ENCODE data around the gene LPAR2. TPM values are rescaled to one million over a fixed set of nuclear protein-coding genes. Genes with fewer than 3 reads are reported as not detected.

The LPAR2 gene
- total RNA-seq, 4 donors from 2014 or later, result 0.78 to 3.5 (median 2.3) TPM

GRCh38 chr19:19661675-19662251 lies 33.7 kb upstream of the LPAR2 start:
- no peak overlapping the region for H3K27ac ChIP-seq
- ATAC-seq, result no peak
- H3K4me1 ChIP-seq, result peaks cover 0 to 32% (median 18%) of the 10 kb centered on the region in 3 donors
- WGBS, 2 donors (ENCODE audit: low coverage in 1 of 2), result 42 to 62% methylated on average over 2 to 11 of the region's 18 CpGs
- no peak overlapping the region for H3K4me3 ChIP-seq
- no peaks in the 10 kb centered on the region for H3K9me3 ChIP-seq
- H3K27me3 ChIP-seq, result no peaks in the 10 kb centered on the region
- TF ChIP-seq CTCF (IDR thresholded peaks at IDR 0.05), result no peak
- TF ChIP-seq POLR2AphosphoS5 (IDR thresholded peaks at IDR 0.05), result no peak
- no peak for TF ChIP-seq POLR2A (IDR thresholded peaks at IDR 0.05)
- no peak for TF ChIP-seq EP300 (IDR thresholded peaks at IDR 0.05)
- H3K36me3 ChIP-seq, result peaks cover 0 to 49% of the 10 kb centered on the region in 2 donors

- TF ChIP-seq POLR2A (IDR thresholded peaks at IDR 0.05) (no peak), CTCF (IDR thresholded peaks at IDR 0.05) (no peak), EP300 (IDR thresholded peaks at IDR 0.05) (no peak), POLR2AphosphoS5 (IDR thresholded peaks at IDR 0.05) (no peak)
- 44 to 92% methylated on average over 2 of the region's 10 CpGs for WGBS, 2 donors (ENCODE audit: low coverage in 1 of 2)
Measured at GRCh38 chr19:19661141-19661674, 33.2 kb upstream of the LPAR2 start.

GRCh38 chr19:19659646-19660245 lies 31.7 kb upstream of the LPAR2 start:
- peaks cover 0 to 69% of the 10 kb centered on the region in 2 donors for H3K36me3 ChIP-seq
- 75 to 83% methylated on average over 1 to 8 of the region's 17 CpGs for WGBS, 2 donors (ENCODE audit: low coverage in 1 of 2)
- H3K4me1 ChIP-seq, result peaks cover 0 to 32% (median 18%) of the 10 kb centered on the region in 3 donors
- no peak overlapping the region for H3K27ac ChIP-seq
- no peaks in the 10 kb centered on the region for H3K27me3 ChIP-seq
- TF ChIP-seq POLR2AphosphoS5 (IDR thresholded peaks at IDR 0.05) (no peak), CTCF (IDR thresholded peaks at IDR 0.05) (no peak), POLR2A (IDR thresholded peaks at IDR 0.05) (no peak), EP300 (IDR thresholded peaks at IDR 0.05) (no peak)
- no peaks in the 10 kb centered on the region for H3K9me3 ChIP-seq
- ATAC-seq, result no peak
- H3K4me3 ChIP-seq, result no peak overlapping the region

More at GRCh38 chr19:19661141-19661674, 33.2 kb upstream of the LPAR2 start:
- no peak for ATAC-seq
- H3K27me3 ChIP-seq, result no peaks in the 10 kb centered on the region
- H3K4me3 ChIP-seq, result no peak overlapping the region
- H3K27ac ChIP-seq, result no peak overlapping the region
- peaks cover 0 to 32% (median 18%) of the 10 kb centered on the region in 3 donors for H3K4me1 ChIP-seq
- peaks cover 0 to 54% of the 10 kb centered on the region in 2 donors for H3K36me3 ChIP-seq
- no peaks in the 10 kb centered on the region for H3K9me3 ChIP-seq

- H3K9me3 ChIP-seq, result no peaks in the 10 kb centered on the region
- H3K36me3 ChIP-seq, result peaks cover 0 to 93% of the 10 kb centered on the region in 2 donors
- H3K4me1 ChIP-seq, result peaks cover 0 to 19% (median 13%) of the 10 kb centered on the region in 3 donors
- H3K27me3 ChIP-seq, result no peaks in the 10 kb centered on the region
- H3K4me3 ChIP-seq, result no peak overlapping the region
- ATAC-seq, result no peak
- no peak overlapping the region for H3K27ac ChIP-seq
- 34% methylated on average over 3 of the region's 10 CpGs; no CpG with 5 or more reads in 1 of the 2 donors for WGBS, 2 donors (ENCODE audit: low coverage in 1 of 2)
- TF ChIP-seq POLR2AphosphoS5 (IDR thresholded peaks at IDR 0.05), result no peak
- no peak for TF ChIP-seq POLR2A (IDR thresholded peaks at IDR 0.05)
- TF ChIP-seq CTCF (IDR thresholded peaks at IDR 0.05), result no peak
- no peak for TF ChIP-seq EP300 (IDR thresholded peaks at IDR 0.05)
Measured at GRCh38 chr19:19657397-19657783, 29.4 kb upstream of the LPAR2 start.

Data from gastroesophageal sphincter (tissue), 4 donors.